Osteoblast (primary cell): ENCODE measurements around the gene POTEF. TPM values are rescaled to one million over a fixed set of nuclear protein-coding genes. Genes with fewer than 3 reads are reported as not detected.
"Not testable (repeated sequence)": the region's sequence is repeated elsewhere in the genome, so short reads cannot be mapped to it uniquely, and the experiment has no call there.

Source experiments
- DNase-seq: peaks from one replicate; pipeline ENCODE4 v3.0.0; 2011; ENCODE audit warnings: low spot score, mixed read lengths; ENCODE audit not compliant: insufficient read length; ENCODE audit errors: missing footprints
- H2AFZ ChIP-seq: 2 replicates; pipeline ENCODE4 v1.6.0; 2011; ENCODE audit warnings: mild to moderate bottlenecking, low read length
- H3K27ac ChIP-seq: 2 replicates; pipeline ENCODE4 v1.5.1; 2011; ENCODE audit warnings: mild to moderate bottlenecking, low read depth, low read length, moderate library complexity
- H3K27me3 ChIP-seq: 2 replicates; pipeline ENCODE4 v1.6.0; 2012; ENCODE audit warnings: mild to moderate bottlenecking, control low read depth, inconsistent platforms, low read length, moderate library complexity; ENCODE audit not compliant: insufficient read depth
- H3K36me3 ChIP-seq: 2 replicates; pipeline ENCODE4 v1.5.1; 2011; ENCODE audit warnings: mild to moderate bottlenecking, low read length, control low read depth, moderate library complexity; ENCODE audit not compliant: insufficient read depth
- H3K4me1 ChIP-seq: 2 replicates; pipeline ENCODE4 v1.5.1; 2011; ENCODE audit warnings: mild to moderate bottlenecking, low read length, control low read depth, moderate library complexity; ENCODE audit not compliant: insufficient read depth
- H3K4me2 ChIP-seq: 2 replicates; pipeline ENCODE4 v1.6.0; 2011; ENCODE audit warnings: mild to moderate bottlenecking, low read length; ENCODE audit not compliant: insufficient read depth
- H3K4me3 ChIP-seq: fragments of 200-600 bp; sonication (generic); 3 replicates; pipeline ENCODE4 v1.5.1; 2012; ENCODE audit warnings: mild to moderate bottlenecking, low read length, inconsistent platforms; ENCODE audit not compliant: insufficient read depth
- H3K79me2 ChIP-seq: 2 replicates; pipeline ENCODE4 v1.6.0; 2012; ENCODE audit warnings: mild to moderate bottlenecking, low read length, control low read depth, inconsistent platforms; ENCODE audit not compliant: insufficient read depth
- H3K9me3 ChIP-seq: 2 replicates; pipeline ENCODE4 v1.5.1; 2011; ENCODE audit warnings: low read depth, low read length, control low read depth
- H4K20me1 ChIP-seq: 2 replicates; pipeline ENCODE4 v1.6.0; 2012; ENCODE audit warnings: mild to moderate bottlenecking, low read length, control low read depth; ENCODE audit not compliant: insufficient read depth
- total RNA-seq: library from RNA; depleted of rRNA; stranded (reverse); fragments of >200 nt; gene quantifications from 2 replicates; pipeline ENCODE4 v1.2.3, GENCODE V29; 2012
- TF ChIP-seq, protein P1 (sequence below): IDR thresholded peaks from 2 replicates; pipeline ENCODE4 v1.5.1; 2011; ENCODE audit warnings: mild to moderate bottlenecking, low read depth, low read length, moderate library complexity; ENCODE audit errors: extremely low read depth

Gene POTEF
- total RNA-seq, 1 donor = not detected

DNA sequence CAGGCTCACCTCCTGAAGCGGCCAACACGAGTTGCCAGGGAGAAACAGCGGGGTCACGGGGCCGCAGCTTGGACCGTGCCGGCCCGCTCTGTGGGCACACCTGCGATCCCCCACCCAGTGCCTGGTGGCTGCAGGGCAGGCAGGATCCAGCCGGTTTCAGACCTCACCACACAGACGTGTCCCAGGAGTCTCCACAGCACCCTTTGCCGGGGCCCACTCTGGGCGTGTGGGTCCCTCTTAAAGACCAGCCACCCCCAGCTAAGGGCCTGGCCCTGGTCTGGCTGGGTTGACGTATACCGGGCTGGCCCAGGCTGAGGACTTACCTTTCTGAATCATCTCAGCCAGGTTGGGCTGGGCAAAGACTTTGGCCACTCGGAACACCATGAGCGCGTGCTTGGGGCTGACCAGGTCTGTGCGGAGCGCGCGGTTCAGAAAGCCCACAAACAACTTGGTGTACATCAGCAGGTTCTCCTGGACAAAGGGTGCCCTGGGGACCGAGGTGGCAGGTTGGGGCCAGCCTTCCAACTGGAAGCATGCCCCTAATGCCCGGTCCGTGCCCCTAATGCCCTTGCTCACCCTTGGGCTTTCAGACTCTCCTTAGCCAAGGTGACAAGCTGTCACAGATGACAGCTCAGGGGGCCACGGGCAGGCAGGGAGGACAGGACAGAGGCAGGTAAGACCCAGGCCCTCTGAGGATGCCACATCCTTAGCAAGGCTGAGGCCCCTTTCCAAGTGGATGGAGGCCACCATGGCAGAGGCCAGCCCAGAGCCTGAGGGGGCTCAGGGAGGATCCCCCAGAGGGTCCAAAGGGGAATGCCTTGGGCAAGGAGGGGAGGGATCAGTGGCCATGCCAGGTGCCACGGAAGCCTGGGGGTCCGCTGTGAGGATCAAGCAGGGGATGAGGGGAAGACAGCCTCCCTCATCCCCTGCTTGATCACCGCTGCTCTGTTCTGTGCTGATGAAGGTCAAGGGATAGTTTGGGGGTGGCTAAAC is 26.0 kb upstream of the POTEF start:
- no peak overlapping the region for H3K27ac ChIP-seq
- no peaks in the 10 kb centered on the region for H4K20me1 ChIP-seq
- H2AFZ ChIP-seq = no peak overlapping the region
- H3K27me3 ChIP-seq = no peaks in the 10 kb centered on the region
- TF ChIP-seq, protein P1, sequence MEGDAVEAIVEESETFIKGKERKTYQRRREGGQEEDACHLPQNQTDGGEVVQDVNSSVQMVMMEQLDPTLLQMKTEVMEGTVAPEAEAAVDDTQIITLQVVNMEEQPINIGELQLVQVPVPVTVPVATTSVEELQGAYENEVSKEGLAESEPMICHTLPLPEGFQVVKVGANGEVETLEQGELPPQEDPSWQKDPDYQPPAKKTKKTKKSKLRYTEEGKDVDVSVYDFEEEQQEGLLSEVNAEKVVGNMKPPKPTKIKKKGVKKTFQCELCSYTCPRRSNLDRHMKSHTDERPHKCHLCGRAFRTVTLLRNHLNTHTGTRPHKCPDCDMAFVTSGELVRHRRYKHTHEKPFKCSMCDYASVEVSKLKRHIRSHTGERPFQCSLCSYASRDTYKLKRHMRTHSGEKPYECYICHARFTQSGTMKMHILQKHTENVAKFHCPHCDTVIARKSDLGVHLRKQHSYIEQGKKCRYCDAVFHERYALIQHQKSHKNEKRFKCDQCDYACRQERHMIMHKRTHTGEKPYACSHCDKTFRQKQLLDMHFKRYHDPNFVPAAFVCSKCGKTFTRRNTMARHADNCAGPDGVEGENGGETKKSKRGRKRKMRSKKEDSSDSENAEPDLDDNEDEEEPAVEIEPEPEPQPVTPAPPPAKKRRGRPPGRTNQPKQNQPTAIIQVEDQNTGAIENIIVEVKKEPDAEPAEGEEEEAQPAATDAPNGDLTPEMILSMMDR = no peak
- peak; percentile 69 for DNase-seq
- no peak overlapping the region for H3K4me2 ChIP-seq
- H3K36me3 ChIP-seq = peaks cover 7% of the 10 kb centered on the region
- no peaks in the 10 kb centered on the region for H3K4me1 ChIP-seq
- H3K4me3 ChIP-seq = no peak overlapping the region
- no peaks in the 10 kb centered on the region for H3K9me3 ChIP-seq
- H3K79me2 ChIP-seq = no peaks in the 10 kb centered on the region

DNA sequence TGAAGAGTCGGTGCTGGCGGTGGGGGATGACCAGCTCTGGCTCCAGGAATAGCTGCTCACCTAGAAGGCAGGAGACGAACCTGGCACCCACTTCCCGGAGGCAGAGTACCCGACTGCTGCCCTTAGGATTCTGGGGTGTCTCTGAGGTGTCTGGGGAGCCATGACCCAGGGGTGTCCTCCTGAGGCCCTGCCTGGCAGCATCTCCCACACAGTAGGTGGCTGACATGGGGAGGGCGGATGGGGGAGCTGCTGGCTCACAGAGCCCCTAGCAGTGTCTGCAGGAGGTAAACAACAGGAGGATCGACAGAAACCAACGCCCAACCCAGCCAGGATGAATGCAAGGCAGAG is 25.4 kb upstream of the POTEF start:
- H3K79me2 ChIP-seq, H3K36me3 ChIP-seq, H3K4me3 ChIP-seq, H3K4me1 ChIP-seq, H2AFZ ChIP-seq, H3K27me3 ChIP-seq, H3K9me3 ChIP-seq, H4K20me1 ChIP-seq, H3K27ac ChIP-seq, DNase-seq, H3K4me2 ChIP-seq: not testable (repeated sequence)

DNA sequence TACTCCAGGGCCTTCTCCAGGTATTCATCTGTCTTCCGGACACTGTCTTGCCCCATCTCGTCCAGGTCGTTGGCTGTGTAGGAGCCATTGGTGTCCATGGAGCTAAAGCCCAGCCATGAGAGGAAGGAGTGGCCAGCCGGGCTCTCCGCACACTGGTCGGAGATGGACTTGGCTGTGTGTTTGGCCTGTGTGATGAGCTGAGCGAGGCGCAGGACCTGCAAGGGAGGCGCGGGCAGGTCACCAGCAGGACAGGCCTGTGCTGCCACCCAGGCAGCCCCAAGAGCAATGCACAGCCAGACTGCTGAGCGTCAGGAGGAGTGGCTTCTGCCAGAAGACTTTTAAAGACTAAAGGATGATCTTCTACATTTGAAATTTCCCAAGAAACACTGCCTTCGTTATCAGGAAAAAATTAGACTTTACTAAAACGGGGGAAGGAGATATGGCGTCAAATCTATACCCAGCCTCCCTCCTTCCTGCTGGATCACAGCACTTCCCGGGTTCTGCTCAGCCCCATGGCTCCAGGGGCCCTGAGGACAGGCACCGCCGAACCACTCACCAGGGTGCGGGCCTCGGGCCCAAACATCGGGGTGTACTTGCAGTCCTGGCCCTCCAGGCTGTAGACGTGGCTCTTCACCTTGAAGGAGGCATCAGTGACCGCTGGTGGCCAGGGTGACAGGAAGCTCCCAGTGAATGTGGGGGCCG is 24.9 kb upstream of the POTEF start:
- not testable (repeated sequence) for DNase-seq, H3K36me3 ChIP-seq, H3K79me2 ChIP-seq, H3K4me1 ChIP-seq, H3K9me3 ChIP-seq, H3K4me3 ChIP-seq, H3K27me3 ChIP-seq, H3K27ac ChIP-seq, H2AFZ ChIP-seq, H3K4me2 ChIP-seq, H4K20me1 ChIP-seq

DNA sequence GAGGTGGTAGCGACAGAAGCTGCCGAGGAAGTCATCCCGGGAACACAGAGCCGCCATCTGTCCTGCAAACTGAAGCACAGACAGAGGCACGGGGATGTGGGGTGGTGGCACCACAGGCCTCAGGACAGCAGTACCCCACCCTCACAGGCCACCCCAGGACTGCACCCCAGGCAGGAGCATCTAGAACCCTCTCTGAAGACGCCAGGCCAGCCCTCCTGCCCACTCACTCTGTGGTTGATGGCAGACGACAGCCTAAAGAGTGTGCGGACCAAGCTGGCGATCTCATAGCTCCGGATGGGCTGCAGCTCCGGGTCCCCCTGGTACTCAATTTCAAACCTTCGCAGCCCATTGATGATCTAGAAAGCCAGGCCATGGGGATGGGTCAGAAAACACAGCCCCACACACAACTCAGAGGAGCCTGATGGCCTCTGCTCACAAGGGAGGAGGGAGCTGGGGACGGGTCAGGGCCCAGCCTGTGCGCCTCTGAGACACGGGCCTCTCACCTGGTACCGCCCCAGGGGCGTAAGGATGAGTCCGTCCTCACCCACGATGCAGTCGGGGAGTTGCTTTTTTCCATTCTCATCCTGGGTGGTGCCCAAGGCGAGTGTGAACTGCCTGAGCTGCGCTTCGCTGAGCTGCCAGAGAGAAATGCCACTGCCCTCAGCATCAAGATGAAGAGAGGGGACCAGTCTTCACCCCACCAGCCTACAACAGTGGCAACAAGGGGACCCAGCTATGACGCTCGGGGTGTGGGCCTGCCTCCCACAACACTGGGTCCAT is 24.0 kb upstream of the POTEF start:
- no peak overlapping the region for H3K27ac ChIP-seq
- H3K4me2 ChIP-seq = no peak overlapping the region
- peak; percentile 60 for DNase-seq
- no peaks in the 10 kb centered on the region for H3K27me3 ChIP-seq
- no peaks in the 10 kb centered on the region for H4K20me1 ChIP-seq
- no peak overlapping the region for H3K4me3 ChIP-seq
- peaks cover 7% of the 10 kb centered on the region for H3K36me3 ChIP-seq
- no peak overlapping the region for H2AFZ ChIP-seq
- H3K9me3 ChIP-seq = no peaks in the 10 kb centered on the region
- H3K4me1 ChIP-seq = no peaks in the 10 kb centered on the region
- TF ChIP-seq, protein P1 = no peak
- no peaks in the 10 kb centered on the region for H3K79me2 ChIP-seq

DNA sequence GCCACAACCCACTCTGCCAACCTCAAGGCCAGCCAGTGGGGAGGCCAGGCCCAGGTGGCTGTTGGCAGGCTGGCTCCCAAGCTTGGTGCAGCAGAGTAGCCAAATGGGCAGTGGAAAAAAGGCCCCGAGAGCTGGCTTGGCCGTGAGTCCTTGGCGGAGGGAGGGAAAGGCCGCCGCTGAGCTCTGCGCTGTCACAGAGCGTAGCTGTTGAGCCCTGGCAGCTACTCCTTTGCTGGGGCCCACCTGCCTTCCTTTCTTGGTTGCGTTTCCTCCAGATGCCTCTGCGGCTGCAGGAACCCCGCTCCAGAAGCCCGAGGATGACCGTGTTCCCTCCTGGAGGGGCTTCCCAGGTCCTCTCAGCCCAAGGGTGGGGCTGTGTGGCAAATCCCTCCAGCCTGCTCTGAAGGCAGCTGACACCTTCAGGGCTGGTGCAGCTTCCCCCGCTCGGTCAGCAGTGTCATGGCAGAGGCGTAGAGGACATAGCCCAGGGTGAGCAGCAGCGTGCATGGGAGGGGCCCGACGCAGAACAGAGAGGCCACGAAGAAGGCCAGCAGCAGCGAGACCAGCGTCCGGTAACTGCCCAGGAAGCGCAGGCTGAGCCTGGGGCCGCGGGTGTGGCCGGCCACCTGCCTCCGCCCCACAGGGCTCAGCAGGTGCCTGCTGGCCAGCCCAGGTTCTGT is 23.3 kb upstream of the POTEF start:
- H3K4me2 ChIP-seq, H3K27ac ChIP-seq, H2AFZ ChIP-seq, H3K9me3 ChIP-seq, H3K4me1 ChIP-seq, H4K20me1 ChIP-seq, H3K79me2 ChIP-seq, H3K36me3 ChIP-seq, H3K27me3 ChIP-seq, H3K4me3 ChIP-seq: not testable (repeated sequence)
- peak; percentile 13 for DNase-seq

DNA sequence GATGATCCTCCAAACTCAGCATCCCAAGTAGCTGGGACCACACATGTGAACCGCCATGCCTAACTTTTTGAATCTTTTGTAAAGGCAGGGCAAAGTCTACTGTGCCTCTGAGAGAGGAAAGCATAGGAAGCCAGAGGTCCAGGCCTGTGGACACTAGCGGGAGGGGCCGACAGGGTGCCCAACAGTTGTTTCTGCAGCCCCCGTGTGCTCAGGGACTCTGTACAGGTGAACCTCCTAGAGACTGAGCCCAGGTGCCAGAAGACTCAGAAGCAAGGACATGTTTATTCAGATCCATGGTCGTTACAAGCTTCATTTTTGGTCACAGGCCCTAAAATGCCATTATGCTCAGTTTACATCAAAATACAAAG is 22.1 kb upstream of the POTEF start:
- H3K27ac ChIP-seq, H3K36me3 ChIP-seq, H2AFZ ChIP-seq, H3K4me2 ChIP-seq, H3K27me3 ChIP-seq, H3K9me3 ChIP-seq, H3K4me1 ChIP-seq, H3K4me3 ChIP-seq, H4K20me1 ChIP-seq, H3K79me2 ChIP-seq: not testable (repeated sequence)
- peak; percentile 8 for DNase-seq
